GM18909 (cell line): ENCODE measurements around the gene SLC44A4.

ENCODE experiments used
- ATAC-seq: cut with Tn5 transposase; IDR thresholded peaks from one replicate; pipeline ENCODE4 v1.9.1; 2021; ENCODE audit warnings: mild to moderate bottlenecking; ENCODE audit not compliant: unreplicated experiment, poor library complexity

Gene SLC44A4

DNA sequence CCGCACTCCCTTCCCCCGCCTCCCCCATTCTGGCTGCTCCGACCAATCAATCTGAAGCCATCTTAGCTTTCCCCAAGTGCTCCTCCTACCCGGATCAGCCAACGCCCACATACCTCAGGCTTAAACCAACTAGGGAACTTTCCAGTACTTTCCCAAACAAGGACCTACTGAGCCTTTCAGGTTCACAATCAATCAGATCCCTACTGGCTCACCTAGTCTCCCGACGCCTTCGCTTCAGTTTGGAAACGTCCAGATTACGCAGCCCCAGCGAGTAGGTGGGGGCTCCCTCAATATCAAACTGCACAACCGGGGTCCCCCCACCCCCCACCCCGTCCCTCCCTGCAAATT is 64.1 kb downstream of the SLC44A4 start:
- ATAC-seq: no peak

- no peak for ATAC-seq
Measured at GRCh38 chr6:31813465-31813849, 65.3 kb downstream of the SLC44A4 start.
